HepG2 (cell line): Measurements from ENCODE around the gene ODR4.

Source experiments
- CREB1 ChIP-seq, 2 experiments: fragments of 450-650 bp in 1 of 2; IDR thresholded peaks; 2 replicates each; pipeline ENCODE4 v1.6.1; 2016 to 2017; ENCODE audit warnings: control low read depth in 1 of 2, mild to moderate bottlenecking in 1 of 2, missing compliant biosample characterization in 1 of 2, missing genetic modification characterization in 1 of 2
- HNRNPUL1 ChIP-seq: fragments of 200-400 bp; formaldehyde crosslinking; IDR thresholded peaks from 2 replicates; pipeline ENCODE4 v1.6.1; 2017; ENCODE audit warnings: low read depth, mild to moderate bottlenecking, low read length, moderate library complexity
- SP4 ChIP-seq: sonication (generic); formaldehyde crosslinking; IDR thresholded peaks from 2 replicates; pipeline ENCODE4 v1.8.1; 2023; ENCODE audit warnings: mild to moderate bottlenecking, missing genetic modification reagents
- TBP ChIP-seq: sonication (generic); formaldehyde crosslinking; IDR thresholded peaks from 2 replicates; pipeline ENCODE4 v1.5.0; 2020; ENCODE audit warnings: missing genetic modification reagents
- TCF7L2 ChIP-seq: IDR thresholded peaks from 2 replicates; pipeline ENCODE4 v1.6.1; 2011; ENCODE audit warnings: mild to moderate bottlenecking, low read depth, low read length, moderate library complexity
- ZSCAN30 ChIP-seq: sonication (generic); formaldehyde crosslinking; IDR thresholded peaks from 2 replicates; pipeline ENCODE4 v1.5.0; 2020; ENCODE audit warnings: mild to moderate bottlenecking, missing genetic modification reagents
- ZSCAN31 ChIP-seq: sonication (generic); formaldehyde crosslinking; IDR thresholded peaks from 2 replicates; pipeline ENCODE4 v1.5.0; 2020; ENCODE audit warnings: low read depth, mild to moderate bottlenecking, missing genetic modification reagents
- TF ChIP-seq, protein P1 (sequence below): sonication (generic); formaldehyde crosslinking; IDR thresholded peaks from 2 replicates; pipeline ENCODE4 v1.4.0; 2020; ENCODE audit warnings: low read depth, mild to moderate bottlenecking, missing genetic modification reagents
- TF ChIP-seq, protein P2 (sequence below): sonication (generic); formaldehyde crosslinking; IDR thresholded peaks from 2 replicates; pipeline ENCODE4 v1.4.0; 2020; ENCODE audit warnings: missing genetic modification reagents, mild to moderate bottlenecking, borderline replicate concordance
- TF ChIP-seq, protein P3 (sequence below): sonication (generic); formaldehyde crosslinking; conservative IDR thresholded peaks from 2 replicates; pipeline ENCODE4 v1.4.0; 2020; ENCODE audit warnings: missing genetic modification reagents
- TF ChIP-seq, protein P4 (sequence below): IDR thresholded peaks from 2 replicates; pipeline ENCODE4 v1.6.1; 2012; ENCODE audit warnings: low read depth, low read length, improper control_type of control experiment
- TF ChIP-seq, protein P5 (sequence below): IDR thresholded peaks from 2 replicates; pipeline ENCODE4 v1.6.1; 2016; ENCODE audit warnings: low read depth, borderline replicate concordance

DNA sequence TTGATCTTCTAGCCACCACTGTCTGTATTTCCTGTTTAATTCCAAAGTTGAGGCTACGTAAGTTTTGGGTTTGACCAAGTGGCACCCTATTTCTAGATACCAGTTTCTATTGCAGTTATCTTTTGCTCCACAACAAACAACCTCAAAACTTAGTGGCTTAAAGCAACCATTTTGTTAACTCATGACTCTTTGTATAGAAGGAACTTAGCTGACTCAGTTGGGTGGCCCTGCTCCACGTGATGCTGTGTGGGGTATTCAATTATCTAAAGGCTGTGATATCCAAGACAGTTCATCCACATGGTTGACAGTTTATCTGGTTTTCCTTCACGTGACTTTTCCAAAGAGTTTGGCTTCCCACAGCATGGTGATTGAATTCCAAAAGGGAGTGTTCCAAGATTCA lies 50.5 kb downstream of the ODR4 start:
- TF ChIP-seq ZSCAN30 (CRISPR knock-in tag) (no peak), TCF7L2 (no peak), HNRNPUL1 (no peak), CREB1 (IDR thresholded peaks at IDR 0.05) (no peak), CREB1 (CRISPR knock-in tag; IDR thresholded peaks at IDR 0.05) (no peak), SP4 (no peak), ZSCAN31 (CRISPR knock-in tag) (no peak), TBP (CRISPR knock-in tag) (no peak)
- TF ChIP-seq, protein P1, sequence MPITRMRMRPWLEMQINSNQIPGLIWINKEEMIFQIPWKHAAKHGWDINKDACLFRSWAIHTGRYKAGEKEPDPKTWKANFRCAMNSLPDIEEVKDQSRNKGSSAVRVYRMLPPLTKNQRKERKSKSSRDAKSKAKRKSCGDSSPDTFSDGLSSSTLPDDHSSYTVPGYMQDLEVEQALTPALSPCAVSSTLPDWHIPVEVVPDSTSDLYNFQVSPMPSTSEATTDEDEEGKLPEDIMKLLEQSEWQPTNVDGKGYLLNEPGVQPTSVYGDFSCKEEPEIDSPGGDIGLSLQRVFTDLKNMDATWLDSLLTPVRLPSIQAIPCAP (CRISPR knock-in tag): no peak
- TF ChIP-seq, protein P2, sequence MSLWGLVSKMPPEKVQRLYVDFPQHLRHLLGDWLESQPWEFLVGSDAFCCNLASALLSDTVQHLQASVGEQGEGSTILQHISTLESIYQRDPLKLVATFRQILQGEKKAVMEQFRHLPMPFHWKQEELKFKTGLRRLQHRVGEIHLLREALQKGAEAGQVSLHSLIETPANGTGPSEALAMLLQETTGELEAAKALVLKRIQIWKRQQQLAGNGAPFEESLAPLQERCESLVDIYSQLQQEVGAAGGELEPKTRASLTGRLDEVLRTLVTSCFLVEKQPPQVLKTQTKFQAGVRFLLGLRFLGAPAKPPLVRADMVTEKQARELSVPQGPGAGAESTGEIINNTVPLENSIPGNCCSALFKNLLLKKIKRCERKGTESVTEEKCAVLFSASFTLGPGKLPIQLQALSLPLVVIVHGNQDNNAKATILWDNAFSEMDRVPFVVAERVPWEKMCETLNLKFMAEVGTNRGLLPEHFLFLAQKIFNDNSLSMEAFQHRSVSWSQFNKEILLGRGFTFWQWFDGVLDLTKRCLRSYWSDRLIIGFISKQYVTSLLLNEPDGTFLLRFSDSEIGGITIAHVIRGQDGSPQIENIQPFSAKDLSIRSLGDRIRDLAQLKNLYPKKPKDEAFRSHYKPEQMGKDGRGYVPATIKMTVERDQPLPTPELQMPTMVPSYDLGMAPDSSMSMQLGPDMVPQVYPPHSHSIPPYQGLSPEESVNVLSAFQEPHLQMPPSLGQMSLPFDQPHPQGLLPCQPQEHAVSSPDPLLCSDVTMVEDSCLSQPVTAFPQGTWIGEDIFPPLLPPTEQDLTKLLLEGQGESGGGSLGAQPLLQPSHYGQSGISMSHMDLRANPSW (CRISPR knock-in tag): no peak
- TF ChIP-seq, protein P3, sequence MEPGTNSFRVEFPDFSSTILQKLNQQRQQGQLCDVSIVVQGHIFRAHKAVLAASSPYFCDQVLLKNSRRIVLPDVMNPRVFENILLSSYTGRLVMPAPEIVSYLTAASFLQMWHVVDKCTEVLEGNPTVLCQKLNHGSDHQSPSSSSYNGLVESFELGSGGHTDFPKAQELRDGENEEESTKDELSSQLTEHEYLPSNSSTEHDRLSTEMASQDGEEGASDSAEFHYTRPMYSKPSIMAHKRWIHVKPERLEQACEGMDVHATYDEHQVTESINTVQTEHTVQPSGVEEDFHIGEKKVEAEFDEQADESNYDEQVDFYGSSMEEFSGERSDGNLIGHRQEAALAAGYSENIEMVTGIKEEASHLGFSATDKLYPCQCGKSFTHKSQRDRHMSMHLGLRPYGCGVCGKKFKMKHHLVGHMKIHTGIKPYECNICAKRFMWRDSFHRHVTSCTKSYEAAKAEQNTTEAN (CRISPR knock-in tag): no peak
- TF ChIP-seq, protein P4, sequence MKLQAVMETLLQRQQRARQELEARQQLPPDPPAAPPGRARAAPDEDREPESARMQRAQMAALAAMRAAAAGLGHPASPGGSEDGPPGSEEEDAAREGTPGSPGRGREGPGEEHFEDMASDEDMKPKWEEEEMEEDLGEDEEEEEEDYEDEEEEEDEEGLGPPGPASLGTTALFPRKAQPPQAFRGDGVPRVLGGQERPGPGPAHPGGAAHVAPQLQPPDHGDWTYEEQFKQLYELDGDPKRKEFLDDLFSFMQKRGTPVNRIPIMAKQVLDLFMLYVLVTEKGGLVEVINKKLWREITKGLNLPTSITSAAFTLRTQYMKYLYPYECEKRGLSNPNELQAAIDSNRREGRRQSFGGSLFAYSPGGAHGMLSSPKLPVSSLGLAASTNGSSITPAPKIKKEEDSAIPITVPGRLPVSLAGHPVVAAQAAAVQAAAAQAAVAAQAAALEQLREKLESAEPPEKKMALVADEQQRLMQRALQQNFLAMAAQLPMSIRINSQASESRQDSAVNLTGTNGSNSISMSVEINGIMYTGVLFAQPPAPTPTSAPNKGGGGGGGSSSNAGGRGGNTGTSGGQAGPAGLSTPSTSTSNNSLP: no peak
- TF ChIP-seq, protein P5, sequence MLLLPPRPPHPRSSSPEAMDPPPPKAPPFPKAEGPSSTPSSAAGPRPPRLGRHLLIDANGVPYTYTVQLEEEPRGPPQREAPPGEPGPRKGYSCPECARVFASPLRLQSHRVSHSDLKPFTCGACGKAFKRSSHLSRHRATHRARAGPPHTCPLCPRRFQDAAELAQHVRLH (CRISPR knock-in tag): no peak
